Stimulated activated CD8-positive, alpha-beta memory T cell treated with anti-CD3 and anti-CD28 coated beads, Interleukin-15, amount 100 ng/mL, for 1 hour (primary cell): ENCODE measurements around the gene CACFD1.

Source experiments
- DNase-seq: peaks from one replicate; pipeline ENCODE4 v3.0.0-alpha.2; 2020; ENCODE audit warnings: low read depth

CACFD1 gene

GRCh38 chr9:133483611-133484010 is 23.8 kb downstream of the CACFD1 start:
- DNase-seq = no peak

GRCh38 chr9:133484671-133485437 is 25.1 kb downstream of the CACFD1 start:
- DNase-seq = no peak

- no peak for DNase-seq
Observed at GRCh38 chr9:133485531-133486260, 25.9 kb downstream of the CACFD1 start.

GRCh38 chr9:133487331-133487725 is 27.6 kb downstream of the CACFD1 start:
- no peak for DNase-seq

GRCh38 chr9:133488686-133489252 is 29.0 kb downstream of the CACFD1 start:
- DNase-seq = no peak

GRCh38 chr9:133489253-133490190 is 29.7 kb downstream of the CACFD1 start:
- DNase-seq = no peak

- no peak for DNase-seq
Observed at GRCh38 chr9:133490201-133490681, 30.5 kb downstream of the CACFD1 start.

- no peak for DNase-seq
Observed at GRCh38 chr9:133490865-133491655, 31.3 kb downstream of the CACFD1 start.

- DNase-seq = no peak
Observed at GRCh38 chr9:133491656-133491925, 31.8 kb downstream of the CACFD1 start.

- no peak for DNase-seq
Observed at GRCh38 chr9:133492061-133493021, 32.6 kb downstream of the CACFD1 start.

- no peak for DNase-seq
Observed at GRCh38 chr9:133493428-133493827, 33.6 kb downstream of the CACFD1 start.

GRCh38 chr9:133493845-133494540 is 34.2 kb downstream of the CACFD1 start:
- DNase-seq = no peak

GRCh38 chr9:133494636-133495326 is 35.0 kb downstream of the CACFD1 start:
- DNase-seq = no peak

- DNase-seq = no peak
Observed at GRCh38 chr9:133495327-133496293, 35.8 kb downstream of the CACFD1 start.

- no peak for DNase-seq
Observed at GRCh38 chr9:133496861-133497842, 37.4 kb downstream of the CACFD1 start.

- no peak for DNase-seq
Observed at GRCh38 chr9:133499132-133499891, 39.5 kb downstream of the CACFD1 start.
